Measurements from ENCODE around the gene PEX14.
"Not testable (repeated sequence)": the region's sequence is repeated elsewhere in the genome, so short reads cannot be mapped to it uniquely, and the experiment has no call there.

PEX14 gene, protein sequence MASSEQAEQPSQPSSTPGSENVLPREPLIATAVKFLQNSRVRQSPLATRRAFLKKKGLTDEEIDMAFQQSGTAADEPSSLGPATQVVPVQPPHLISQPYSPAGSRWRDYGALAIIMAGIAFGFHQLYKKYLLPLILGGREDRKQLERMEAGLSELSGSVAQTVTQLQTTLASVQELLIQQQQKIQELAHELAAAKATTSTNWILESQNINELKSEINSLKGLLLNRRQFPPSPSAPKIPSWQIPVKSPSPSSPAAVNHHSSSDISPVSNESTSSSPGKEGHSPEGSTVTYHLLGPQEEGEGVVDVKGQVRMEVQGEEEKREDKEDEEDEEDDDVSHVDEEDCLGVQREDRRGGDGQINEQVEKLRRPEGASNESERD

GRCh38 chr1:10474613-10475507 lies at the start of gene PEX14:
Gene PEX14, plus strand, starts transcription at chr1:10474950. Its CDS starts 17 bp downstream, at chr1:10474967.
- DNase-seq = peak; percentile 88 to 89

- DNase-seq = not testable (repeated sequence)
Measured at GRCh38 chr1:10425826-10426534, 48.8 kb upstream of the PEX14 start.

- not testable (repeated sequence) for DNase-seq
Measured at GRCh38 chr1:10426535-10426848, 48.3 kb upstream of the PEX14 start.

DNA sequence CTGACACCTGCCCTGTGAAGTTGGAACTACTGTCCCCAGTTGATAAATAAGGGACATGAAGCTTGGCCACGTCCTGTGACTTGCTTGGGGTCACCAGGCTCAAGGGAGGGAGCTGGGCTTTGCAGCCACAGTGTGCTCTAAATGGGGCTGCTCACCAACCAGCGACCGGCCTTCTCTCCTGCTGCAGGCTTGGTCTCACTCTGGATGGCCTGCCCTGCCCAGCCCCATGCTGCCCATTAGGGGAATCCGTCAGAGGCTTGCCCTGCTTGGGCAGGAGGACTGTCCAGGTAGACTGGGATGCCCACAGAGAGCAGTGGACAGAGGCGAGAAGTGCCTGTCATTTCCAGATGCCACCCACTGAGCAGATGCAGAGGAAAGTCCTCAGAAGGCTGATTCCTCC lies 45.8 kb upstream of the PEX14 start:
- no peak for DNase-seq

DNA sequence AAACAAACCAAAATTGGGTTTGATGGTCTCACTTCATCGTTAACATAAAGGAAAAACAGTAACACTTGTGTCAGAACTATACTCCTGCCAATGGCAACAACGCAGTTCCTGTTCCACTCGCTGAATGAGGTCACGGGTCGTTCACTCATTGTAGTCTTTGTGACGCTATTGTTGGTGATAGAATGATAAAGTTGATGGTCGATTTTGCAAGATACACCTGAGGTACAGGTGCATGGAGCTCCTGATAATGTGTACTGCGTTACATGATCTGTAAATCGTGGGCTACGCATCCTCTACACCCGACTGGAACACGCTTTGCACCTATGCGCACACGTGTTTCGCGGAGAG lies 44.9 kb upstream of the PEX14 start:
- peak; percentile 16 to 25 for DNase-seq

- DNase-seq = peak; percentile 91 to 96
Measured at GRCh38 chr1:10430216-10431069, 44.3 kb upstream of the PEX14 start, which contains the start of gene CENPS. Gene CENPS, plus strand, starts transcription at chr1:10430433. Its CDS starts 85 bp downstream, at chr1:10430518.

GRCh38 chr1:10431070-10431730 lies 43.5 kb upstream of the PEX14 start:
- peak in 1 of 2 donors; percentile 20 for DNase-seq

DNA sequence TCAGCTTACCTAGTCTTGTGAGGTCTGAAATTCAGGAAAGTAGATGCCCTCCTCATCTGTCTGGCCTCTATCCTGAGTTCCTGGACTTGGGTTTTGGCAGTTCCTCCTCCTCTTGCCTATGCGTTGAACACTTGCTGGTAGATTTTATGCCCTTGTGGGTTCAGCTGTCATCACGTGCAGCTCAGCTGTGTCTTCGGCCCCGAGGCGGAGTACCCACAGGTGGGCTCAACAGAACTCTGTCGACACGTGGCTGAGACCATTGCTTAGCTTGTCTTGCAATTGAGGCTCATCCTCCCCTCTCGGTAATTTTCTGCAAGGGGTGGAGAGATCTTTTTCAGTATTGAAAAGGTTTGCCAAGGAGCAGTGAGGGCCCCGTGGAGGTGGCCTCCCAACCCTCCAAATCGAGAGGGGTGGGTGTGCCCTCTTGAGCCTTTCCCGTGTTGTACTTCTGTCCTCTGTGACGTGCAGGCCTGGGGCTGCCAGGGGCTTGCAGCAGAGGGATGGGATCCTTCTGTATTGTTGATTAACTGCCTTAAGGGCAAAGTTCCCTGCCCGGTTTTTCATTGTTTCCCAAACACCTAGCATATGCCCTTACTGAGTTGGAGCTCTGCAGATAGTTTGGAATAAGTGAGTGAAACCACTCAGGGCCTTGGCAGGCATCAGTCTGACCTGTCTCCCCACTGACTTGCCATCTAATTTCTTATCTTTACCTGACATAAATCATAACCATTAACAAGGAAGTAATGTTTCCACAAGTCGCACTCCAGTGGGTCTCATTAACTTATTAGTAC lies 41.6 kb upstream of the PEX14 start:
- DNase-seq = no peak

DNA sequence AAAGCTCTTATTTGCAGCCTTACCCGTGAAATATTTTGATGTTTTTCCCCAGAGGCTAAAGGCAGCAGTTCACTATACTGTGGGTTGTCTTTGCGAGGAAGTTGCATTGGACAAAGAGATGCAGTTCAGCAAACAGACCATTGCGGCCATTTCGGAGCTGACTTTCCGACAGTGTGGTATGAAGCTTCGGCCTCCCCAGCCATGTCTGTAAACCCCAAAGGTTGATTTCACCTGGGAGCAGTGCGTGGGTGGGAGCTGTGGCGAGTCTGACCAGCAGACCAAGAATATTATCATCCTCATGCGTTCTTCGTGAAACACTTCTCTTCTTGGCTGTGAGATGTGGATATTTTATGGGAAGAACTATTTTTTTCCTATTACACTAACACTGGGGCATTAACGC lies 41.0 kb upstream of the PEX14 start:
- DNase-seq = no peak

- DNase-seq = no peak
Measured at GRCh38 chr1:10434590-10434989, 40.2 kb upstream of the PEX14 start.

DNA sequence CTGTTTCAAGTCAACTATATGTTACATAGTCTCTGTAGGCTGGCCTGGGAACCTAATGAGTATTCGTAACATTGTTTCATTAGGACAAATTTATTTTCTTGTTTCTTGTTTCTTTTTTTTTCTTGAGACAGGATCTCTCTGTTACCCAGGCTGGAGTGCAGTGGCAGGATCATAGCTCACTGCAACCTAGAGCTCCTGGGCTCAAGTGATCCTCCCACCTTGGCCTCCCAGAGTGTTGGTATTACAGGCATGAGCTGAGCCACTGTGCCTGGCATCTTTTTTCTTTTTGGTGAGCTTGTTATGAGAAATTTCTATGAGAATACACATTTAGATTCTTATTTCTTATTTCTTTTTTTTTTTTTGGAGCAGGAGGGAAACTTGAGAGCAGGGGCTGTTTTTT lies 37.7 kb upstream of the PEX14 start:
- no peak for DNase-seq

DNA sequence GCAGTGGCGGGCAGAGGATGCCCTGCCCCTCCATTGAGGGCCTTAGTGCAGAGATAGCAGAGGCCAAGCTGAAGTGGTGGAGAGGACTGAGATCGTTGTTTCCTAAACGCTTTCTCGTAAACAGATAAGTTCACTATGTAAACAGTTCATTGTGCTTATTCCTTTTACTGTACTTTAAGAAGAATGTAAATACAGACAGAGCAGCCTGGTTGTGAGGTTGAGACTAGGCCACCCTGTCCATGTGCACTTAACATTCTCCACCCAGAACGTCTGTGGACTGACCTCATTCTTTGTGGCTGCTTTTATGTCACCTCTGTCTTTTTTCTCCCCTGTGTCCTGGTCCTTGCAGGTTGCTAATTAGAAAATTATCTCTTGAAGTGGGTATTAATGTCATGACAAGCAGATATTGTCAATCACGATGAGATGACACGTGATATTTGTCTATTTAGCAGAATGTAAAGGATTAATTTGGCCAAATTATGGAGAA lies 36.0 kb upstream of the PEX14 start:
- no peak for DNase-seq

DNA sequence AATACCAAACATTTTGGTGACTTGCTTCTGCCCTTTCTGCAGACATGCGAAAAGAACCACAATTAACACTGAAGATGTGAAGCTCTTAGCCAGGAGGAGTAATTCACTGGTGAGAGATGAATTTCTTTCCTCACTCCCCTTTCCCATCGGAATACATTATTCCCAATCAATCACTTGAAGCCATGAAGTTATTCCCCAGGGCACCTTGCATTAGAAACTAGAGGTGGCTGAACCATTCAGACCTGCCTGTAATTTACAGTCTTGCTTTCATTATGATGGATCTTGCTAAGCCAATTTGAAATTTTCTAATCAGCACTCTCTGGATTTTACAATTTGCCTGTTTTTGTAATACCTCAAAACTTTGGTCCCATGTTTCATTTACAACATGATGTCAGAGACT lies 34.4 kb upstream of the PEX14 start:
- DNase-seq = no peak

- DNase-seq = no peak
Measured at GRCh38 chr1:10440794-10441193, 34.0 kb upstream of the PEX14 start.

DNA sequence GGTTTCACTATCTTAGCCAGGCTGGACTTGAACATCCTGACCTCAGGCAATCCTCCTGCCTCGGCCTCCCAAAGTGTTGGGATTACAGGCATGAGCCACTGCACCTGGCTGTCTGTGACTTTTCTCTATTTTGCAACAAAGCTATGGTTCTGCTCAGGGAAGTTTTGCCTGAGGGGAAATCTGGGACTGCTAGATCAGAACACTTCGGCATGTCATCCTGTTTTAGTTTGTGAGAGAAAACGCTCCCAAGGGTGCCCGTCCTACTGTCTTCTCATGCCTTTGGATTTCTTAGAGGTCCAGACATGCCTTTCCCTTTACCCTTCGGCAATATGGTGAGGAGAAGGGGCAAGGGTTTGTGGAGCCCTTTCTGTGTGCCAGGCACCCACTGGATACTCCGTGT lies 30.5 kb upstream of the PEX14 start:
- no peak for DNase-seq

GRCh38 chr1:10444795-10445397 lies 29.9 kb upstream of the PEX14 start:
- no peak for DNase-seq

DNA sequence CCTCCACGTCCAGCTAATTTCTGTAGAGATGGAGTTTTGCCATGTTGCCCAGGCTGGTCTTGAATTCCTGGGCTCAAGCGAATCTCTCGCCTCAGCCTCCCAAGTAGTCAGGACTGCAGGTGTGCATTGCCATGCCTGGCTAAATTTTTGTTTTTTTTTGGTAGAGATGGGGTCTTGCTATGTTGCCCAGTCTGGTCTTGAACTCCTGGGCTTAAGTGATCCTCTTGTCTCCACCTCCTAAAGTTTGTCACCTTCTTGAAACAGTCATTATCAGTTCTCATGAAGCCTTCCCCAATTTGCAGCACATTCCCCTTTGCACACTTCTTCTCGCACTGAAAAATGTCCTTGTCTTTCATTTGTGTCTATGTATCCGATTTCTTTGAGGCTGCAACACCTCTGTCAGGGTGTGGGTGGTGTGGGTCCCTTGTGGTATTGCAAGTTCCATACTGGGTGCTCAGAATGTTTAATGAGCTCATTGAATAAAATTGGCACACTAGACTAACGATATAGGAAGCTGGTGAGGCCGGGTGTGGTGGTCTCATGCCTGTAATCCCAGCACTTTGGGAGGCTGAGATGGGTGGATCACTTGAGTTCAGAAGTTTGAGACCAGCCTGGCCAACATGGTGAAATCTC lies 27.8 kb upstream of the PEX14 start:
- DNase-seq = no peak

DNA sequence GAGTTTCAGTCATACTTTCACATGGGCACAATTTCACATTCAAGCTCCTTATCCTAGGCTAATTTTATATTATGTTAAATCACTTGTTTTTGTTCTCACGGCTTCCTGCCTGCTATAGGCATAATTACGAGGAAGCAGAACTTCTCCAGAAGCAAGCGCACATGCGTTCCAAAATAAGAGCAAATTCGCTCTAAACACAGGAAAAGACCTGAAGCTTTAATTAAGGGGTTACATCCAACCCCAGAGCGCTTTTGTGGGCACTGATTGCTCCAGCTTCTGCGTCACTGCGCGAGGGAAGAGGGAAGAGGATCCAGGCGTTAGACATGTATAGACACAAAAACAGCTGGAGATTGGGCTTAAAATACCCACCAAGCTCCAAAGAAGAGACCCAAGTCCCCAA lies 25.0 kb upstream of the PEX14 start, which contains the start of gene CORT:
CORT (plus strand) TSS at position 281 of the 400 bp plus-strand sequence. CDS start 193 bp downstream, outside the sequence.
- no peak for DNase-seq

DNA sequence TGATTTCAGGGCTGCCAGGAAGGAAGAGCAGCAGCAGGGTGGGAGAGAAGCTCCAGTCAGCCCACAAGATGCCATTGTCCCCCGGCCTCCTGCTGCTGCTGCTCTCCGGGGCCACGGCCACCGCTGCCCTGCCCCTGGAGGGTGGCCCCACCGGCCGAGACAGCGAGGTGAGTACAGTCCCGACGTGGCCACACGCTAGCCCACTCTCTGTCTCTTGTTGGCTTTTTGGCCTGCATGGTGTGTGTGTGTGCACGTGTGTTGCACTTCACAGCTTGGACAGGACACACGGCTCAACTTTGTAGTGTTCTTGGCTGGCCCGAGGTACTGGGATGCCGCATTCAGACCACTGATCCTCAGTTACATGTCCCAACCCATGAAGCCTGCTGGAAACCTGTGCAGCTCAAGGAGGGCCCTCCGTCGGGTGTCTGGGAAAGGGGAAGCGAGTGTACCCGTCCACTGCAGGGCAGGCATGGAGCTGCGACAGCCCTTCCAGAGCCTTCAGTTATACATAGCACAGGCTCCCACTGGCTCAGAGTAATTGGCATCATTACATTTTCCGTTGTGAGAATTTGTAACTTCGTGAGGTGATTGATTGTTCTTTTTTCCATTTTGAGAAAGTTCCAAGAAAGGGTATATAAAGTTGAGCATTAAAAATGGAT lies 24.5 kb upstream of the PEX14 start:
- no peak for DNase-seq
